CD1c-positive myeloid dendritic cell (primary cell): Measurements from ENCODE around the gene SHROOM3.

Experiments used
- DNase-seq: peaks from one replicate; pipeline ENCODE4 v3.0.0-alpha.2; 2016; ENCODE audit errors: extremely low spot score

The SHROOM3 gene

DNA sequence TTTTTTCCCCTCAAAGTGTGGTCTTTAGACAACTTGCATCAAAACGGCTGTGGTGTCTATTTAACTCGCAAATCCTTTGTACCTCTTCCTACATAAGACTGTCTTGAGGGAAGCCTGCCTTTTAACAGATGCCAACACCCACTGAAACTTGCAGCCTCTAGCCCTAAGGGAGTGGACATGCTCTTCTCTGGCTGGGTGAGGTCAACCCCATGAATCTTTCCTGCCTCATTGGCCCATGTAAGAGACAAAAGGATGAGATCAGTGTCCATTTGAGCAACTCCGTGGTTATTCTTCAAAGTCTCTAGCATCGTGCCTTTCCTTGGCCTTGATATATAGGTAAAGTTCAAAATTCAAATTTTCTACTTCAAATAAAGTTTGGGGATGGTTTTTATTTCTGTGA, 134.7 kb downstream of the SHROOM3 start:
- DNase-seq: no peak

DNA sequence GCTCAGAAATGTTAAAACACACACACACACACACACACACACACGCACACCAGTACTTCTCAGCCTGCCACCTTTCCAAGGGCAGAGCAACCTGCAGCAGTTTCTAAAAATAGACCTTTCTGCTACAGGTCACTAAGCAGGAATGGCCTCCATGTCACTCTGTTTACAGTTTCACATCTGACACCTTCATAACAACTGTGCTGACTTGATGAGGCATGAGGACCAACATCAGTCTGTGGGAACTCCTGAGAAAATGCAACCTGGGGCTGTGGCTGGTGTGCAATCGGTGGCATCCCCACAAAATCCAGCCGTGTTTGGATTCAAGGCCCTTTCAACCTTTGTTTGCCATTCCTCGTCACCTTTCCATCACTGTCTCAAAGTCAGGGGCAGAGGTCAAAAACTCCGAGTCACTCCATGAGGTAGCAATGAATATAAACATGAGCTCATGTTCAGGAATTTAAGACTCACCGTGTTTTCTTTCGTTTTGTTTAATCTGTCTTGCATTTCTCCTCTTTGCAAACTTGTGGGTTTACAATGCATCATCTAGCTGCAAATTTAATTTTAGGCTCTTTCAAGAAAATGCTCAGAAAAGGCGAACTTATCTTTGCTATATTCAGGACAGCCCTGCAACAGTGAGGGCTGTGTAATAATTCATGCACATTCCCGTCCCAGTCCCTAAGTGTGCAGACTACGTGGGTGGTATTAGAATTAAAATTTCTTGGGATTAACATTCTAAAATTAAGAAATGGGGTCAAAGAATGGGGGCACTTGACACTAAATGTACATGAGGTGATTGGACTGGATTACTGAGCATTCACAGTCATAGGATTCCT, 135.3 kb downstream of the SHROOM3 start:
- DNase-seq: no peak

DNA sequence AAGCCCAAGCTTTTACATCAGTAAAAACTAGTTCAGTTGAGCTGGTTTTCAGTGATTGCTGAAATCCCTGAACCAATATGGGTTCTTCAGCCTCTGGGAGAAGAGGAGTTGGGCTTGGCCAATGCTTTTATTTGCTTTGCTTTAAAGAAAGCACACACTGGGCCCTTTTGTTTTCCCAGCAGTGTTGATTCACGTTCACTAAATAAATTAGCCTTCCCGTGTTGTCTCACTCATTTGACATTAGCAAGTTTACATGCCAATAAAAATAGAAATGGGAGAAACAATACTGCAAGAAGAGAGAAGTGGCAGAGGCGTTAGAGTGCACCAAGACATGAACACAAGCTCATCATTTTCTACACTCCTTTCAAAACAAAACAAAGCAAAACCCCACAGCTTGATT, 136.2 kb downstream of the SHROOM3 start:
- no peak for DNase-seq

DNA sequence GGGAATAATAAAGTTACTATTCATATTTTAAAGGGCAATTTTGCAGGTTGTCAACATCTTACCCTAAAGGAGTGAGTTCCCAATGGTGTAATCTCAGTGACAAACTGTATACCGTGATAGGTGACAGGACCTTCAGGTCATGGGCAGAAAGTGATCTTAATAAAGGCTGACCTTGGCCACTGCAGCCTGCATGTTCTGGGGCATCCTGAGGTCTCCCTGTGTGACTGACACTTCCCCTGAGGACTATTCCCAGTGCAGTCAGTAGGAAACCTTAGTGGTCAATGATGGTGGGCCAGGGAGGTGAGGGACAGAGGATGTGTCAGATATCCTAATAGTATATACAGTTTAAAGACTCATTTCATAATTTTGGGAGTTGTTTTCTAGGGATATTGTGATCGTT, 137.2 kb downstream of the SHROOM3 start:
- no peak for DNase-seq

DNA sequence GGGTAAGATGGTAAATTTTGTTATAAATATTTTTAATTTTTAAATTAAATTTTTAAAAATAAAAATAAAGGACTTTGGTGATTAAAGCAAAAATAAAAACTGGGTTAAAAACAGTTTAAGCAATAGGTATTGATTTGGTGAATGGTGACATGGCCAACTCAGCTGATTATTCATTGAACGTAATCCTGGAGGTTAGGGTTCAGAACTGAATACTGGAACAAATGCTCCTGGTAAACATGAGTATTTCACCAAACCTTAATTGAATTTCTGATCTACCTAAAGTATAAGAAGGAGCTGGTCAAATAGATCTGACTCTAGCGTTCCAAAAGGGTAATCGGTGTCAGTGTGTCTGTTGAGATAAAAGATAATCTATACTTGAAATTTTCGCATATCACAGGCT, 141.8 kb downstream of the SHROOM3 start:
- DNase-seq: no peak

DNA sequence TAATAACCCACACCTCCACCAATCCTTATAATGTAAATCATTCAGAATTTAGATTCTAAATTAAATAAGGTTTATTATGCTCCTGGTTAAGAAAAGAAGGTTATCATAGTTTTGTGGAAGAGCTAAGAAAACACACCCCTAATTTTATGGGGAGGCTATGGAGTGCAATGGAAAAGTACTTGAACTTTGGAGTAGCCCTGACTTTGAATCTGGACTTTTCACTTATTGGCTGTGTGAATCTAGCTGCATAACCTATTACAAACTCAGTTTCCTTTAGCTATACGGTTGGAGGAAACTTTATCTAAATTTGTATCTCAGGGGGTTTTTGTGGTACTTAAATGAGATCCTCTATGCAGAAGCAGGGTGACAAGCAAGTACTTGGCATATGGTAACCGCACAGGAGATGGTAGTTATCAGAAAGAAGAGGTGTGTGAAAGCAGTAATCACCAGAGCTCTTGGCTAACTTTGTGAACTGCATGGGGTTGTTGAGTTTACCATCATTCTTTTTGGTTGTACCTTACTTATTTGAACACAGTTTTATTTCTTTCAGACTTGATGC, 143.1 kb downstream of the SHROOM3 start:
- no peak for DNase-seq

DNA sequence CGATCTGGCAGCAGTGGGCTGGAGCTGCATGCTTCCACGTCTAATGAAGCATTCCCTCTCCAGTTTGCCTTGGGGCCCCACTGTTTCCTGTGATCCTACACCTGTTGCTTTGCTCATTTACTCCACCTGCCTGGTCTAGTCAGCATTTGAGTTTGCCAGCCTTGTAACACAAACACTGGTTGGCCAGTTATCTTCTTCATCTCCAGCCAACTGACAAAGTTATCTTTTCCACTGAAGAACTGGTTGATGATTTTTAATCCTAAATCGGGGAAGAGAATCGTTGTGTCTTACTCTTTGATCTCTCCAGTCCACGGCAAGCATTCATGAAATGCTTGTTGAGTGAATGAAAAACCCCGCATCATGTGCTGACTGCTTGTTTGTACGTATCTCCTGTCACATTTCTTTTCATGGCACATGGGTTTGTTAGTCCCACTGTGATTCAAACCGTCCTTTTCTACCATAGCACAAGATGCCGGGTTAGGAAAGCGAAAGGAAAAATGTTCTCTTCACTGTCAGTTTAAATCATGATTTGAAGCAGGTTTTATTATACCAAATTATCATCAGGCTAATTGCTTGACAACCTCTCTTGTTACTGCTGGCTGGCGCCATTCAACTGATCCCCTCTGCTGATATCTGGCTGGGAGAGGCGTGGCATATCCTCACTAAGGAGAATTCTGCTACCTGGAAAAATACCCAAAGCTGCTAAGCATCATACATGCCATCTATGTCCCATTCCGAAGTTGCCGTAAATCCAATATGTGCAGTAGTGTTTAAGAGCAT, 144.8 kb downstream of the SHROOM3 start:
- DNase-seq: no peak

DNA sequence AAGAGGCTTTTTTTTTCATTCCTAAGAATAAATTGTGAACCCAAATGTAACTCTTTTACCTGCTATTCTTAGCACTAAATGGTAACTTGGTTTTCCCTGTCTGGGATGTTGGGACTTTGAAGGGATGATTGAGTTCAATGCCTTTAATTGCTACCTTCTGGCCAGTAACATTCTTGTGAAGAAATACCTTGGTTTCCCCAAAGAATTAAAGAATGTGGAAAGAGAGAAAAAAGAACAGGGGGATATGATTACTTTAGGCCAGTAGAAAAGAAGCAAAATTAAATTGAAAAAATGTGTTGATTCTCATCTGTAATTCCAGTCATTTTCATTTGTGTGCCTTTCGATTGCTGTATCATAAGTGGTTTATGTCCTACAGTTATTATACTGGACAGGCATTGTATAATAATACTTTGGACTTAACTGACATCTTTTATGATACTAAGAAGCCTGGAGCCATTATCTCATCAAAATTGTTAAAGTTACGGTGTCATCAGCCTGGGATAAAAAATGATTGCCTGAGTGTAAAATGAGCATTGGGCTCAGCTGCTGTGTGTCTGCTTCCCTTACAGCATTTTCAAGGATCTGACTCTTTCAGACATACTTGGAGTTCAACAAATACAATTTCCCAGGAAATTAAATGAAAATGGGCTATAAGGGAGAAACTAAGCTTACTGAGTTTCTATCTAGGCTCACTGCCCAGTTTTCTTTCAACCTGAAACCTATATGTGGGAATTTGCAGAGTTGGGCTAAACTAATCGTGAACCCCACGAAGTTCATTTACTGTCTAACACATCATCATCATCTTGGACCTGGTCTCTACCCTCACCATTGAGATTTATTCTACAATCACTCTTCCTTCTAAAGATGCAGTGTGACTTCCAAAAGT, 146.3 kb downstream of the SHROOM3 start:
- no peak for DNase-seq

DNA sequence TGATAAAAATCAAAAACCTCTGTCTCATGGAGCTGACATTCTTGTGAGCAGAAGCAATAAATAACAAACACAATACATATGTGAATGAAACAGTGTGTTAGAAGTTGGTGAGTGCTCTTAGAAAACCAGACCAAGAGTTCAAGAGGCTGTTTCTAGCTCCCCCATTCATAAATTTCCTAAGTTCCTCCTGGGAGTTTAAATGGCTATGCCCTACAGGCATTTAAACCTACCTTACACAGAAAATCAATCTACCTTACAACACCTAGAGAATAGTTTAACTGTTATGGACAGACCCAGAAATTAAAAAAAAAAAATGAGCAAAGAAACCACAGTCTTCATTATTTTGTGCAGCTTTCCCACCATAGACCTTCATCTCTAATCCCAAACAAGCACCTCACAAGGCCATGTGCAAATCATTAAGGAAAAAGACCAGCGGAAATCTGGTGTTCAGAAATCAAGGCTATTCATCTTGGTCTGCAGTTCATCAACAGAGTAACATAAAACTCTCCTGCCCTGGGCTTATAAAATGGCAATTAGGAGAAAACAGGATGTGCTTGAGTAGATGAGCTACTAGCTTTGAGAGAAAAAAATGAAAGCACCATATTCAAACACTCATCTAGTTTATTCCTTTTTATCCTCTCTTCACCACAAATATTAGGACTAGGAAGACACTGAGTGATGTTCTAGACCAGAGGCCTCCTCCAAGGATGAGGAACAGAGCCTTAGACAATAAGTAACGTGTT, 147.2 kb downstream of the SHROOM3 start:
- DNase-seq: no peak

DNA sequence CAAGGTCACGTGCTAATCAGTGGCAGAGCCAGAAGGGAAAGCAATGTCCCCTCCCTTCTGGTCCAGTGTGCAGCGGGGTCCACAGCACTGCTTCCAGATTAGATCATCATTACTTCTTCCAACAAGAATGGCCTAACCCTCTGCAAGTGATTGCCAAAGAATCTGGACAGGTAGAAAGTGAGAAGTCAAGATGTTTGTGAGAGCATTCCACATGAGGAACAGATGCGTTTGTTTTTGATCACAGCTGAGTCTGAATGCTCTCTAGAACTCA, 147.7 kb downstream of the SHROOM3 start:
- no peak for DNase-seq

DNA sequence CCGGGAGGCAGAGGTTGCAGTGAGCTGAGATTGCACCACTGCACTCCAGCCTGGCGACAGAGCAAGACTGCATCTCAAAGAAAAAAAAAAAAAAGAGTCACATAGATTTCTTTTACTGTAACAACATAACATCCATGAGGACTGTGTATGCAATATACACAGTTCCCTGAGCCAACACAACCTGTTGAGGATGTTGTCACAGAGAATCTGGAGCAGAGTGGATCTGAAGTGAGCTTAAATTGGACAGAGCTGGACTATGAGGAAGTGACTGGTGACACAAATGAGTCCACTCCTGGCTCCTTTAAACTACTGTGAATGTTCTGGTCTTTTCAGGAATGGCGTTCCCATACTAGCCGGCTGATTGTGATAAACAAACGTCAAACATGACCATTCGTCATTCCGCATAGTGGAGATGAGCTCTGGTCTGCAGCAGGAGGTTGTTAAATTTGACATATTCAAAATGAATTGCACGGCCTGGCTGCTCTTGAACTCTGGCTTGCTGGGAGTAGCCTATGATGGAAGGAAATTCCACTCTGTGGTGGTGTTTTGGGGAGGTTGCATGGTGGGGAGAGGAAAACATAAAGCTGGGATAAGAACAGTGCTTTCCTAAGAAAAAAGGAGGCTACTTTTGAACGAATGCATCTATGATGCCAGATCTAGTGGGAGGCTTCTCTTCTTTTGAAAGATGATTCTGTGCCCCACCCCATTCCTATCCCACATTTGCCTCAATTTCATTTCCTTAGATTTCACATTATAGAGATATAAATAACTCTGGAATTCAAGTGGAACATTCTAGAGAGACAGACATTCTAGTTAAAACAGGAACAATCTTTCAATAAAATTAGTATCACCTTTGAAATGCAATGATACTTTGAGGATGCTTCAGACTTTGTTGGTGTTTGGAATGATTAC, 149.5 kb downstream of the SHROOM3 start:
- no peak for DNase-seq

DNA sequence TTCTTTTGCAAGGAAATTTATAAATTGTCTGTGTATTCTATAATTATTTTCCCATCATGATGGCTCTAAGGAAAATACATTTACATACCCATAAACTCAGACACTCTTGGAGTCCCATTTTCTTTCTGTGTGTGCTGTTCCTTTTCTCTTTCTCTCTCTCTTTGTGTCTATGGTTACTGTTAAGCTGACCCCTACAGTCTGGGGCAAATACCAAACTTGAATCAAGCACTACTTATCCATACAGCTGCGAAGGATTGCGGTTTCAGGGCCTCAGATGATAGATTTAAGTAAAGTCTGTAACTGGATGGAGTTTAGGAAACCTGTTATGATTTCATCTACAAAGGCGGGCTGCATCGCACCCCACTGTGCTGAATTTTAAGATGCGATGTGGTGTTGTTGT, 150.2 kb downstream of the SHROOM3 start:
- DNase-seq: no peak

DNA sequence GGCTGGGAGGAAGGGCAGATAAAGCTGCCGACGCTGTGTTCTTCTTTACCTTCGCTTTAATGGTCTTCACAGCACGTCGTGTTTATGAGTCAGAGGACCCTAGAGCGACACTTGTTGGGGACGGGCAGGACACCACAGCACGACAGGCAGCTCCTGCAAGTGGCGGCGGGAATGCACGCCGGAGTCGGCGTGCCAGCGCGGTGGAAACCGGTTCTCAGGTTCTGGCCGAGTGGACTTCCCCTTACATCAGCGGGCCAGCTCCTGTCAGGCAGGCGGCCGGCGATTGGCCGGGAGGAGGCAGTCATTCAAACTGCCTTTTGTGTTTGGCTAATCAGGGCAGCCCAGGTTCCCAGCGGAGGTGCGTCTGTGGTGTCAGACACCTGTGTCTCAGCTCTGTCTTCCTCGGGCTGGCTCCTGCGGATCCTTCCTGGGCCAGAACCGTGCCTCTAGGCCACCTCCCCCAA, 150.9 kb downstream of the SHROOM3 start:
- peak; percentile 28 for DNase-seq

DNA sequence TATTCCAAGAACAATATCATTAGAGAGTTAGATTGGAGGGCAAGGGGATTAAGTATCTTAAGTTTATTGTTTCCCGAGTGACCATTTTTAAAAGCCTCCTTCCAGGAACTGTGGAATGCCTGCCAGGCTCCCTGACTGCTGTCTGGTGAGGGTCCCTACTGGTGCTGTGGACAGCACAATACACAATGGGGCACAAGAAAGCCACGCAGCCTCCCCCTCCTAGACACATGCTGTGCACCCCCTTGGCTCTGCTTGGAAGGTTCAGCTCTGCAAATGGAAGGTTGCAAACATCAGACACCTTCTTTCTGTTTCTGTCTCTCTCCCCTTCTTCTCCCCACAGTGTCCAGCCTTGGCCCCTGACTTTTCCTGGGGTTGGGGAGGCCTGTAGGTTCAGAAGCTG, 153.2 kb downstream of the SHROOM3 start:
- no peak for DNase-seq

DNA sequence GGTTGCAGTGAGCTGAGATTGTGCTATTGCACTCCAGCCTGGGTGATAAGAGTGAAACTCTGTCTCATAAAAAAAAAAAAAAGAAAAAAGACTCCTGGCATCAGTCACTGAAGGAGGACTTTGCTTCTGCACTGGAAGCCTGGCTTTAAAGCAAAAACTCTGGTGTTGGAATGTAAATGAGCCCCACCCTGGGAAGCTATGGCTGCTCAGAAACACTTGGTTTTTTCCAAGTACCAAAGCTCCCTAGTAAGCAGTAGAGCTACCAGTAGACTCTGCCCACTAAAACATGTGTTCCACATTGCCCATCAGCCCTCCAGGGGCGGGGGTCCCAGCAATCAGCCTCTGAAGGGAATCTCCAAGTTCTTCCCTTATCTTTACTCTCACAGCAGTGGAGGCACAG, 154.4 kb downstream of the SHROOM3 start:
- DNase-seq: no peak

DNA sequence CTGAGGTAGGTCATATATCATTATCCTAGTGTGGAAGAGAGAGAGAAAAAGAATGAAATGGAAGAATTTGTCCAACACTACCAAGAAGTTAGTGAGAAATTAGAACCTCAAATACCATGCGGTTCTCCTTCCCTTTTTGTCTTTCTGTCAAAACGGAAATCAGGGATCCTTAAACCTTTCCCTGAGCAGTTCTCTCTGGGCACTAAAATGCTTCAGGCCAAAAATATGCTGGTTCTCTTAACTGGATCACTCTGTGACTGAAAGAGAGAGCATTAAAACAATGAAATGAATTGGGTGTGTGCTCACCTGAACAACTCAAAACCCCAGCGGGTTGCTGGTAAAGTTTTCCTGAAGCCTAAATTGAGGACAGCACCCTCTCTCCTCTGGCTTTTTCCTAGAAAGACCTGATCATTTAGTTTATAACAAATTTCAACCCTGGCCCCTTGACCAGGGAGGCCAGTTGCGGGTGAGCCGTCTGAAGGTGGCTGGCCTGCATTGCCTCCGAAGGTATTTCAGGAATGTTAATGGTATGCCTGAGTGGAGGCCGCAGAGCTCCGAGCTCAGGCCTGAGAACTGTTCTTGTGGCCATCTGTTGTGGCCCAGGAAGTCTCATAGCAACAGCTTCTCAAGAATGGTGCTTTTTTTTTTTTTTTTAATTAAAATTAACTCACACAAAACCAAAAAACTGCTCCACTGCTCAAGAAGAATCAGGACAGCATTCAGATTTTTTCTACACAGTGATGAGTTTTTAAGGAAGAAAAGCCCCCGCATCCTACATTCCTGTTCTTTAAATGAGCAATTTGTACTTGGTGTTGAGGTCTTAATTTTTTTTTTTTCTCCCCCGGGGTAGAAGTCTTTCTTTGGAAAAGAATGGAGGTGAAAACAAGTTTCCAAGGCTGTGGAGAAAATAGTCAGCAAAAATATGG, 155.1 kb downstream of the SHROOM3 start:
- no peak for DNase-seq

DNA sequence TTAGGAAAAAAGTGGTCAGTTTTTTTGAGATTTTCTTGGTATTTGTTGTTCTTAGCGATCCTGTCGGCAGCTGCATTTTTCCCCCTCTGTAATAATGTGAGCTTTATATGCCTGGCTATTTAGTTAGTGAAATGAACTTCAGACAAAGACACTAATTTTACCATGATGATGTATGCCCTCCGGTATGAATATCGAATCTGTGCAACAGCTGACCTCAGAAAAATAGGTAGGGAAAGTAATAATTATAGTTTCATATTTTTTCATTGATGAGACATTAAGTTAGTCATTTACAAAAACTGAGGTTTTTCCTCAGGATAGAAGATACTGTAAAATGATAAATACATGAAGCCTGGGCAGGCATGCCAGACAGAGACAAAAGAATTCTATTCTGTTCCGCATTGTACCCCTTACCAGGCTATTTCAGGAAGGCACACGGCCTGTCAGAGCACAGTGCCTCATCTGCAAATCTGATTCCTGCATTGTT, 155.8 kb downstream of the SHROOM3 start:
- DNase-seq: no peak

DNA sequence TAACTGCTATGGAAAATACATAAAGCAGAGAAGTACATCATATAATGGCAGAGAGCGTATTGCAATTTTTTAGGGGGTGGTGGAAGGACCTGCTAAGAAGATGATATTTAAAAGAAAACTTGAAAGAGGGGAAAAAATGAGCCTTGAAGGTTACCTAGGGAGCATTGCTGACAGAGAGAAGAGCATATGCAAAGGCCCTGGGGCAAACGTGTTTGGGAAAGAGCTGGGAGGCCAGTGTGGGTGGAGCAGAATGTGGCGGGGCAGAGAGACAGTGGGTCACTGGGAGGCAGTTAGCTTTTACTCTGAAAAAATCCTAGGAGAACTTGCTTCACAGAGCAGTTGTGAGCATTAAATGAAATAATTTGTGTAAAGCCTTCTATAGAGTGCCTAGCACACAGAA, 157.0 kb downstream of the SHROOM3 start:
- DNase-seq: no peak

DNA sequence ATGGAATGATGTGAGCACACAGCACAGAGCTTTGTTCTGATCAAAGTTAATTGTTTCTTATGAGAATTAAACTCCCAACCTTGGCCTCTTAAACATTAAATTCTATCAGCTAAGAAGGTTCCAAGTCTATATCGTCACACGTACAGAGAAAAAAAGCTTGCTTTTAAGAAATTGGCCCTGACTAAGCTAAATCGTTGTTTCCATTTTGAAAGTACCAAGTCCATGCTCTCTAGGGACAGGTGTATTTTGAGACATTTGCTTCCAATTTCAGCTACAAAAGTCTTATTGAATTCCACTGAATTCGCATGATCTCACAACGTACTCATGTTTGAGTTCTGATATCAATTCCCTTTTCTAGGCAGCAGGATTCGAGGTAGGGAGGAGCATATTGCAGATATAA, 157.4 kb downstream of the SHROOM3 start:
- no peak for DNase-seq
